HepG2 (cell line): Measurements from ENCODE around the gene TDRD9. TPM values are rescaled to one million over a fixed set of nuclear protein-coding genes. Genes with fewer than 3 reads are reported as not detected.
A peak's percentile ranks its signal among the peaks of the same experiment; 100 is the strongest.

Source experiments
- BRD4 ChIP-seq: sonication (generic); formaldehyde crosslinking; IDR thresholded peaks from 2 replicates; pipeline ENCODE4 v1.4.0; 2020; ENCODE audit warnings: missing genetic modification reagents
- ETV6 ChIP-seq: sonication (generic); formaldehyde crosslinking; conservative IDR thresholded peaks from 2 replicates; pipeline ENCODE4 v1.4.0; 2020; ENCODE audit warnings: missing genetic modification reagents
- GATAD1 ChIP-seq: IDR thresholded peaks from 2 replicates; pipeline ENCODE4 v1.6.1; 2016; ENCODE audit warnings: missing genetic modification reagents, missing compliant biosample characterization
- KDM5B ChIP-seq: sonication (generic); formaldehyde crosslinking; IDR thresholded peaks from 2 replicates; pipeline ENCODE4 v1.4.0; 2020; ENCODE audit warnings: missing genetic modification reagents, mild to moderate bottlenecking, borderline replicate concordance
- MYC ChIP-seq: sonication (generic); formaldehyde crosslinking; IDR thresholded peaks from 2 replicates; pipeline ENCODE4 v1.9.0; 2021; ENCODE audit warnings: missing genetic modification reagents, borderline replicate concordance
- NFKB2 ChIP-seq: sonication (generic); formaldehyde crosslinking; IDR thresholded peaks from 2 replicates; pipeline ENCODE4 v1.4.0; 2020; ENCODE audit warnings: missing genetic modification reagents, borderline replicate concordance
- PPARG ChIP-seq: conservative IDR thresholded peaks from 2 replicates; pipeline ENCODE4 v1.6.1; 2016; ENCODE audit warnings: missing biosample characterization, missing genetic modification reagents
- RBM22 ChIP-seq: fragments of 200-400 bp; formaldehyde crosslinking; optimal IDR thresholded peaks from 2 replicates; pipeline ENCODE3; 2017; ENCODE audit warnings: mild to moderate bottlenecking, low read length, moderate library complexity
- SALL1 ChIP-seq: sonication (generic); formaldehyde crosslinking; IDR thresholded peaks from 2 replicates; pipeline ENCODE4 v1.8.0; 2022; ENCODE audit warnings: mild to moderate bottlenecking, missing genetic modification reagents
- TBP ChIP-seq: sonication (generic); formaldehyde crosslinking; IDR thresholded peaks from 2 replicates; pipeline ENCODE4 v1.5.0; 2020; ENCODE audit warnings: missing genetic modification reagents
- TRIM24 ChIP-seq: sonication (generic); formaldehyde crosslinking; IDR thresholded peaks from 2 replicates; pipeline ENCODE4 v1.8.0; 2022; ENCODE audit warnings: mild to moderate bottlenecking, missing genetic modification reagents
- ZBTB20 ChIP-seq: sonication (generic); formaldehyde crosslinking; IDR thresholded peaks from 2 replicates; pipeline ENCODE4 v1.8.1; 2023; ENCODE audit warnings: missing genetic modification reagents, low read depth, mild to moderate bottlenecking, borderline replicate concordance
- ZBTB3 ChIP-seq: sonication (generic); formaldehyde crosslinking; IDR thresholded peaks from 2 replicates; pipeline ENCODE4 v1.4.0; 2020; ENCODE audit warnings: low read depth, mild to moderate bottlenecking, moderate library complexity, missing genetic modification reagents, borderline replicate concordance
- ZFP41 ChIP-seq: sonication (generic); formaldehyde crosslinking; IDR thresholded peaks from 2 replicates; pipeline ENCODE4 v1.4.0; 2020; ENCODE audit warnings: mild to moderate bottlenecking, missing genetic modification reagents, borderline replicate concordance
- ZNF121 ChIP-seq: sonication (generic); formaldehyde crosslinking; IDR thresholded peaks from 2 replicates; pipeline ENCODE4 v1.5.0; 2020; ENCODE audit warnings: mild to moderate bottlenecking, missing genetic modification reagents
- ZNF234 ChIP-seq: sonication (generic); formaldehyde crosslinking; conservative IDR thresholded peaks from 2 replicates; pipeline ENCODE4 v1.5.1; 2020; ENCODE audit warnings: mild to moderate bottlenecking, missing genetic modification reagents
- ZNF598 ChIP-seq: sonication (generic); formaldehyde crosslinking; IDR thresholded peaks from 2 replicates; pipeline ENCODE4 v1.5.1; 2020; ENCODE audit warnings: mild to moderate bottlenecking, missing genetic modification reagents, borderline replicate concordance
- ZNF629 ChIP-seq: sonication (generic); formaldehyde crosslinking; conservative IDR thresholded peaks from 2 replicates; pipeline ENCODE4 v1.5.0; 2020; ENCODE audit warnings: missing genetic modification reagents
- ZNF772 ChIP-seq: sonication (generic); formaldehyde crosslinking; IDR thresholded peaks from 2 replicates; pipeline ENCODE4 v1.5.0; 2020; ENCODE audit warnings: mild to moderate bottlenecking, missing genetic modification reagents
- ZNF878 ChIP-seq: sonication (generic); formaldehyde crosslinking; IDR thresholded peaks from 2 replicates; pipeline ENCODE4 v1.8.1; 2023; ENCODE audit warnings: mild to moderate bottlenecking, missing genetic modification reagents, moderate library complexity
- ZNF883 ChIP-seq: sonication (generic); formaldehyde crosslinking; IDR thresholded peaks from 2 replicates; pipeline ENCODE4 v1.5.1; 2020; ENCODE audit warnings: mild to moderate bottlenecking, missing genetic modification reagents; ENCODE audit errors: not compliant biosample characterization
- ZSCAN29 ChIP-seq: sonication (generic); formaldehyde crosslinking; conservative IDR thresholded peaks from 2 replicates; pipeline ENCODE4 v1.4.0; 2020; ENCODE audit warnings: mild to moderate bottlenecking, missing genetic modification reagents
- polyA plus RNA-seq, 8 experiments: library from polyadenylated mRNA; depleted of rRNA in 3 of 8; stranded (reverse) in 7 of 8; unstranded in 1 of 8; fragments of >200 nt; fragmentation: Illumina TruSeq in 4 of 8; extraction: Trizol in 4 of 8; gene quantifications; 2 replicates each; pipeline versions ENCODE4 v1.2.1 to v1.2.3, GENCODE V29; 2011 to 2016; ENCODE audit warnings: low read depth in 4 of 8, missing spikeins in 1 of 8, mixed read lengths in 1 of 8; ENCODE audit not compliant: insufficient read depth in 1 of 8
- total RNA-seq, 5 experiments: library from RNA; depleted of rRNA; stranded (reverse); fragments of >200 nt; fragmentation: Illumina TruSeq; extraction: Trizol; gene quantifications; 2 replicates each; pipeline ENCODE4 v1.2.3, GENCODE V29; 2016; ENCODE audit warnings: low read depth in 1 of 5
- TF ChIP-seq, protein P1 (sequence below), 2 experiments: sonication (generic) in 1 of 2; formaldehyde crosslinking in 1 of 2; IDR thresholded peaks; 2 replicates each; pipeline versions ENCODE4 v1.4.0 to v1.6.1; 2016 to 2020; ENCODE audit warnings: borderline replicate concordance in 1 of 2, low read depth in 1 of 2, mild to moderate bottlenecking in 1 of 2, missing genetic modification reagents in 1 of 2
- TF ChIP-seq, protein P2 (sequence below): sonication (generic); formaldehyde crosslinking; IDR thresholded peaks from 2 replicates; pipeline ENCODE4 v1.5.1; 2020; ENCODE audit warnings: missing genetic modification reagents, mild to moderate bottlenecking, borderline replicate concordance

TDRD9 gene
- total and polyA plus RNA-seq, 2 of the 13 experiments (the other 11 are each of a cell fraction or from before 2014, with no cell fraction given): not detected

DNA sequence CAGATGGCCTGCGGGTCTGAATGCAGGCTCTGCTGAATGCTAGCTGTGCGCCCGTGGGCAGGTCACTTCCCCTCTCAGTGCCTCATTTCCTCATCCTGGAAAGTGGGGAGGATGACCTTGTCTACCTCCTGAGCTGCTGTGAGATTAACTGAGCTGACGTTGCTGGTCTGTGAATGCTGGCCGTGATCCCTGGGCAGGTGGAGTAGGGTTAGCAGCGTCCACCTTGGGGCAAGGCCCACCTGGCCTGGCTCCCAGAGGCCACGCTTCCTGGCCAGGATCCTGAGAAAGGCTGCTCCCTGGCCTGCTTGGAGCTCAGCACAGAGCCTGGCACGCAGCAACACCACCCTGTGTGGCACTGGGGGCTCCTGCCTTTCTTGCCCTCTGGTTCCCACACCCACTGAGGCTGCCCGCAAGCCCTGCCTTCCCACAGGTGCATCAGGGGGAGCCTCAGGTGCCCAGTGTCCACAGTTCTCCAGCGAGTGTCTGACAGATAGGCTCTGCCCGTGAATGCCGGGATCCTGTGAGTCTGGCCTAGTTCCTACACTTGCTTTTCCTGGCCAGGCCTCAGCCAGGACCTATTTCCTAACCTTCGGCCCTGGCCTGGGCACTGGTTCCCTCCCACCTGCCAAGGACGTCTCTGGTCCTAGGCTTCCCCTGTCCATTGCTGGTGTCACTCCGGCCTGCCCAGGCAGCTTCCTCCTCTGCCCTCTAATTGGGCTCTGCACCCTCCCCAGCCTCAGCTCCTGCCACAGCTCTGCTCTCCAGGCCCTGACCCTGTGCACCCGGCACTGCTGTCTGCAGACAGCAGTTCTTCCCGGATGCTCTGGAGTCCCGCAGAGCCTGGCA, 37.2 kb upstream of the TDRD9 start (continued):
- TF ChIP-seq MYC (CRISPR knock-in tag): peak; percentile 46; the same call in 1 of the 2 replicates
- TF ChIP-seq ZFP41 (CRISPR knock-in tag): no peak
- TF ChIP-seq KDM5B (CRISPR knock-in tag): peak; percentile 72; the same call in 1 of the 2 replicates
- no peak for TF ChIP-seq ZNF772 (CRISPR knock-in tag)
- TF ChIP-seq ETV6: peak; percentile 68
- TF ChIP-seq ZBTB20 (CRISPR knock-in tag): 0 out of 2 replicates have a peak, but pooled peaks have one; percentile 21
- TF ChIP-seq ZNF629 (CRISPR knock-in tag): peak; percentile 41; the same call in 1 of the 2 replicates
- TF ChIP-seq ZSCAN29 (CRISPR knock-in tag): no peak
- TF ChIP-seq TRIM24 (CRISPR knock-in tag): no peak
- peak; percentile 83 for TF ChIP-seq ZNF883 (CRISPR knock-in tag)
- TF ChIP-seq SALL1 (CRISPR knock-in tag): peak; percentile 47
- TF ChIP-seq ZNF878 (CRISPR knock-in tag): no peak
- no peak for TF ChIP-seq GATAD1 (CRISPR knock-in tag)
- no peak for TF ChIP-seq ZBTB3
- TF ChIP-seq ZNF598 (CRISPR knock-in tag): 0 out of 2 replicates have a peak, but pooled peaks have one; percentile 43
- peak; percentile 55; the same call in 1 of the 2 replicates for TF ChIP-seq NFKB2 (CRISPR knock-in tag)
- TF ChIP-seq TBP (CRISPR knock-in tag): no peak
- TF ChIP-seq BRD4 (CRISPR knock-in tag): peak; percentile 92
- TF ChIP-seq, protein P1, sequence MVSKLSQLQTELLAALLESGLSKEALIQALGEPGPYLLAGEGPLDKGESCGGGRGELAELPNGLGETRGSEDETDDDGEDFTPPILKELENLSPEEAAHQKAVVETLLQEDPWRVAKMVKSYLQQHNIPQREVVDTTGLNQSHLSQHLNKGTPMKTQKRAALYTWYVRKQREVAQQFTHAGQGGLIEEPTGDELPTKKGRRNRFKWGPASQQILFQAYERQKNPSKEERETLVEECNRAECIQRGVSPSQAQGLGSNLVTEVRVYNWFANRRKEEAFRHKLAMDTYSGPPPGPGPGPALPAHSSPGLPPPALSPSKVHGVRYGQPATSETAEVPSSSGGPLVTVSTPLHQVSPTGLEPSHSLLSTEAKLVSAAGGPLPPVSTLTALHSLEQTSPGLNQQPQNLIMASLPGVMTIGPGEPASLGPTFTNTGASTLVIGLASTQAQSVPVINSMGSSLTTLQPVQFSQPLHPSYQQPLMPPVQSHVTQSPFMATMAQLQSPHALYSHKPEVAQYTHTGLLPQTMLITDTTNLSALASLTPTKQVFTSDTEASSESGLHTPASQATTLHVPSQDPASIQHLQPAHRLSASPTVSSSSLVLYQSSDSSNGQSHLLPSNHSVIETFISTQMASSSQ (IDR thresholded peaks at IDR 0.05; ENCODE audit: low read depth): no peak
- TF ChIP-seq, protein P1 (CRISPR knock-in tag; IDR thresholded peaks at IDR 0.05; ENCODE audit: borderline replicate concordance): no peak
- TF ChIP-seq RBM22: no peak
- TF ChIP-seq, protein P2, sequence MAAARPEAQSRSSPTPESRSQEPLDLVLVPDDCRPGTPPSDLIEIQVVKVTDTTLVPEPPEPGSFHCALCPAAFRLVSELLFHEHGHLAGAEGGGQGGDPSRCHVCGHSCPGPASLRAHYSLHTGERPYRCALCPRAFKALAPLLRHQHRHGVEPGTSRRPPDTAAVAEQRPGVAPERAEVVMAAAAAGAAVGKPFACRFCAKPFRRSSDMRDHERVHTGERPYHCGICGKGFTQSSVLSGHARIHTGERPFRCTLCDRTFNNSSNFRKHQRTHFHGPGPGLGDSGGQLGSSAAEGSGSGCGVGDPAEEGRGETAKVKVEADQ (CRISPR knock-in tag): 0 out of 2 replicates have a peak, but pooled peaks have one; percentile 11
- TF ChIP-seq ZNF121 (CRISPR knock-in tag): peak; percentile 58; the same call in 1 of the 2 replicates
- 0 out of 2 replicates have a peak, but pooled peaks have one; percentile 33 for TF ChIP-seq PPARG (CRISPR knock-in tag)
- TF ChIP-seq ZNF234: no peak
